ENCODE measurements around the gene HHAT.

HHAT gene

DNA sequence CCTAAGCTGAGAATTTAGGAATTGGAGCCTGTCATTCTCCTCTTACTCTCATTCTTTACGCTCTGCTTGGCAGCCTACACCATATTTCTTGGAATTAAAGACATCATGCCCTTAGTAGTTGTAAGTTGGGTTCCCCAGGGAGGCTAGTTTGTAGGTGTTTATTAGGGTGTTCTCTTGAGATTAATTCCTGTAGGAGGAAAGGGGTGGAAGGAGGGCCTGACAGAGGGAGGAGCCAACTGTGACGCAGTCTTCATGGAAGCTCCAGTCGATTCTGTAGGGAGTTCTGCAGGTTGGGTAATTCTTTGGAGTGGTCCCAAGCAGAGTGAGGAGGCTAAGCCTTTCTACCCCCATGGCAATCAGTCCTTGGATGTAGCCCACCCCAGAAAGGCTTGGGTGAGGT is 111.4 kb downstream of the HHAT start:
- no peak for DNase-seq (ENCODE audit: low spot score)

GRCh38 chr1:210441028-210441427 is 112.3 kb downstream of the HHAT start:
- DNase-seq (ENCODE audit: low spot score), result no peak

GRCh38 chr1:210445485-210445884 is 116.8 kb downstream of the HHAT start:
- no peak for DNase-seq (ENCODE audit: low spot score)

DNA sequence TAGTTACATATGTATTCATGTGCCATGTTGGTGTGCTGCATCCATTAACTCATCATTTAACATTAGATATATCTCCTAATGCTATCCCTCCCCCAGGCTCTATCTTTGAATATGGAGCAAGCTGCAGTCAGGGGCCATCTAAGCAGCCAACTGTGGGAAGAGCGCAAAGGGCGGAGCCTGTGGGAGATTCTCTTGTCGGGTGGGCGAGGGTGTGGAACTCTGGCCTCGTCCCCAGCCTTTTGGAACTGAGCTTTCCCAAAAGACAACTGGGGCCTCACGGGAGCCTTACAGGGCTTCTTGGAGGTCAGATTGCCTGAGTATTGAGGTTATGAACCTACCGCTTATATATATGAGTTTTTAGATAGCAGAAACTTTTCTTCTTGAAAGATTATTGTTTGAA is 117.2 kb downstream of the HHAT start:
- DNase-seq (ENCODE audit: low spot score), result no peak

- DNase-seq (ENCODE audit: low spot score), result peak; percentile 75
Observed at GRCh38 chr1:210446479-210446878, 117.8 kb downstream of the HHAT start.

- no peak for DNase-seq (ENCODE audit: low spot score)
Observed at GRCh38 chr1:210447456-210448057, 118.9 kb downstream of the HHAT start.

GRCh38 chr1:210448297-210448892 is 119.7 kb downstream of the HHAT start:
- peak; percentile 32 for DNase-seq (ENCODE audit: low spot score)

DNA sequence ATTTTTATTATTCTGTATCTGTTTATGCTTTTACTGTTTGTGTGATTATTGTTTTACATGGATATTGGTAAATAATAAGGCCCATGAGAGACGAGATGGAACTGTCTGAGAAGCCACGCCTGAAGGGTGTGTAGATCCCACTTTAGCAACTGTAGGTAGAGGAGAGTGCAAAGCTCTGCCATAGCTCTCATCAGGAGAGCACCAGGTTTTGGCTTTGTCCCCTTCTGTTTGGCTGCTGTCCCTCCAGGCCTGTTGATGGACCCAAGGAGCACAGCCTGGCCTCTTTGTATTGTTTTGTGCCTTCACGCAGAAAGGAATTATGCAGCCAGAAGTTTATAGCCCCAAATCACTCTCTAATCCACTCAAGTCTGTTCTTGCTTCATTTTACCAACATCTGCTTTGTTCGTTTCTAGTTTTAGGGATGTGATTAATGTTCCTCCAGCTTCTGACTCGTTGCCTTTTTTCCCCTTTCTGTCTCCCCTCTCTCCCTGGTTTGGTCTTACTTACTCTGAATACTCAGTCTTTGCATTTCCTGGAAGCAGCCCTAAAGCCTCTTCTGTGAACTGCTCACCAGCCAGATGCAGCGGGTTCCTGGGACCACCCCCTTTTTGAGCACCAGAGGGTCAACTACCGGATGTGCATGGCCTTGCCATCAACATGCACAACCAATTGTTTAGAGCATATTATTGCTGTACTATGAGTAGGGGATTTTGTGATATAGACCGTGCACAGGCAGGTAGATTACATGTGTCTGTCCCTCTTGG is 127.3 kb downstream of the HHAT start:
- DNase-seq (ENCODE audit: low spot score), result no peak

DNA sequence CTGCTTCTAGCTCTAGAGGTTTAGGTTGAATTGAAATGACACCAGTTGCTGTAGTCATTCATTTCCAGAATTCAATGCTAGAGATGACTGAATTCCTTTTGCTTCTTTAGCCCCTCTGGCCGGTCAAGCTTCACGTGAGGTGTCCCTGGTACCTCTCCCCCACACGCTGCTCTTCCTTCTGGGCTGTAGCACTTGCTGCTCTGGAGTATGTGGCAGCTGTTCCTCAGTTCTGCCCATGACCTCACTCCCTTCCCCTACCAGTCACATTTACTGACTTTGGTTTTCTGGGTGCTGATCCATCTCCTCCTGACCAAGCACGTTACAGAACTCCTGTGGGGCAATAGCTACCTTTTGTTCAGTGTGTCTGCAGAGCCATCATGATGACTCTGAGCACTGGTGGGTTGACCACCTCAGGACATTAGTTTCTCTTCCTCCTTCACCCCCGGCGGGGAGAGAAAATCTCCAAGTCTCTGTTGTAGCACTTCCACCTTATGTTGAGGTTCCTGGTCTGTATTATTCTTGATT is 128.1 kb downstream of the HHAT start:
- no peak for DNase-seq (ENCODE audit: low spot score)

- no peak for DNase-seq (ENCODE audit: low spot score)
Observed at GRCh38 chr1:210457568-210457967, 128.9 kb downstream of the HHAT start.

- DNase-seq (ENCODE audit: low spot score), result no peak
Observed at GRCh38 chr1:210464519-210465039, 135.9 kb downstream of the HHAT start.

- DNase-seq (ENCODE audit: low spot score), result no peak
Observed at GRCh38 chr1:210465150-210465549, 136.4 kb downstream of the HHAT start.

- DNase-seq (ENCODE audit: low spot score), result no peak
Observed at GRCh38 chr1:210467440-210468043, 138.8 kb downstream of the HHAT start.

DNA sequence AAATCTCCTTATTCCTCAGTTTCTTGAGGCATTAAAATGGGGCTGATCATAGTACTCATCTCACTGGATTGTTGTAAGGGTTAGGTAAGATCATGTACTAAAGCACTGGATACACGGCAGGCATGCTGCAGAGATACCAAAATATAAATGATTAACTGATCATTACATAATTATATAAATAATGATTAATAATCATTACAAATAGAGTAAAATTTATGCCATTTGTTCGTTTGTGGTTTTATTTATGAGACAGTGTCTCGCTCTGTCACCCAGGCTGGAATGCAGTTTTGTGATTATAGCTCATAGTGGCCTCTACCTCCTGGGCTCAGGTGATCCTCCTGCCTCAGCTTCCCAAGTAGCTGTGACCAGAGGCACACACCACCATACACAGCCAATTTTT is 140.7 kb downstream of the HHAT start:
- DNase-seq (ENCODE audit: low spot score), result no peak

DNA sequence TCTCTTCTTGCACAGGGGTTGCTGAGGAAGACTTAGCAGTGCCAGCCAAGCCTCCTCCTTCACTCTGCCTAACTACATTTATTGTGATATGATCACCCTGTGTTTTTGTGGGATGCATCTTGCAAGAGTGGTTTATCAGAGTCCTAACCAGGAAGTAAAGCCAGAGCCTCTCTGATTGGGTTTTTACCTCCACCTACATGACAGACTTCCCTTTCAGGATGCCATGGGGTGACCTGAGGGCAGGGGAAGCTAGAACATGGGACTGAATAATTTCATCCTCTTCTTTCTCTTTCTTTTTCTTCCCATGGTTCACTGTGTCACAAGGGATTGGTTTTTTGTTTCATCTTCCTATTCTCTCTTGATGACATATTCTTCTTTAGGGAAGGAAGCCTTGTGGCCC is 146.6 kb downstream of the HHAT start:
- no peak for DNase-seq (ENCODE audit: low spot score)

GRCh38 chr1:210475806-210476205 is 147.1 kb downstream of the HHAT start:
- no peak for DNase-seq (ENCODE audit: low spot score)

DNA sequence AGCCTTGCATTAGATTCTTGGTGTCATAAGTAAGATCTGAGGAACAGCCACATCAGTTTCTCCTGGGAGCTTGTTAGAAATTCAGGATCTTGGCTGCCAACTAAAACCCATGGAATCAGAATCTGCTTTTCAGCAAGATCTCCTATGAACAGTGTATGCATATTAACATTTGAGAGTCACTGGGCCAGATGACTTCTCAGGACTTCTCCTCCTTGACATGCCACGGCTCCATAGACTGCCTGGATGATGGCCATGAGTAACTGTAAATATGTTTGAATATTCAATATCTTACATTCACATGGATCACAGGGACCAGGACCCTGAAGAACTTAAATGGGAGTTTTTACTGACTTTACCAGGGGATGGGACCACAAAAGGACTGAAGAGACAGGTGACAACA is 148.0 kb downstream of the HHAT start:
- DNase-seq (ENCODE audit: low spot score), result no peak

GRCh38 chr1:210477328-210477924 is 148.7 kb downstream of the HHAT start:
- no peak for DNase-seq (ENCODE audit: low spot score)

DNA sequence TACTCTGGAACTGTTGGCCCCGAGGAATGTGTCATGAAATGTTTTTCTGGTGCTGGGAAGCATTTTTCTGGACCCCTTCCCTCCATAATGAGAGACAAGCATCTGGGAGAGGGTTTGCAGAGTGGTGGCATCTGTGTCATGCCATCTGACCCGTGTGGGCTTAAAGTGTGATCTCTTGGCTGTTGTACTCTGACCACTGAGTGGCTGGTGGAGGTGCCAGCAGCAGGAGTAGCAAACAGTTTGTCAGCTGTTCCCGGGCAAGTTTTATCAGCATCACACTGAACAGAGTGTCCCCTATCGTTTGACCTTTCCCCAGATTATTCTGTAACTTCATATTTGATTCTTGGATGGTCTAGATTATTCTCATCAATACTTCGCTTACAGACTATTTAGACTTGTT is 150.1 kb downstream of the HHAT start:
- DNase-seq (ENCODE audit: low spot score), result no peak

DNA sequence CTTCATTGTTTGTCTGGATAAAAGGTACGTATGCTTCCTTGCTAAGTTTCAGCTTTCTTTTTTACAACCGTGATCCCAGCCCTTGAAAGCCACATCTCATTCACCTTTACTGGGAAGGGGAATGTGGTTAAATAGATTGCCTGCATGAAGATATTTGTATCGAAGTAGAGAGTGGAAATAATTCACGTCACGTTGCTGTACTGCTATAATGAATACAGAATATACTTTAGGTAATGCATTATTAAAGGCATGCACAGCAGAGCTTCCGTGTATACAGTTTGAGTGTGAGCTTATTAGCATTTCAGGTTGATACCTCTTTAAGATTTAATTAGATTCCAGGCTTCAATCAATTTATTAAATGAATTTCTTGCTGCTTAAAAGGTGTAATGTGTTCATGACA is 153.8 kb downstream of the HHAT start:
- no peak for DNase-seq (ENCODE audit: low spot score)

DNA sequence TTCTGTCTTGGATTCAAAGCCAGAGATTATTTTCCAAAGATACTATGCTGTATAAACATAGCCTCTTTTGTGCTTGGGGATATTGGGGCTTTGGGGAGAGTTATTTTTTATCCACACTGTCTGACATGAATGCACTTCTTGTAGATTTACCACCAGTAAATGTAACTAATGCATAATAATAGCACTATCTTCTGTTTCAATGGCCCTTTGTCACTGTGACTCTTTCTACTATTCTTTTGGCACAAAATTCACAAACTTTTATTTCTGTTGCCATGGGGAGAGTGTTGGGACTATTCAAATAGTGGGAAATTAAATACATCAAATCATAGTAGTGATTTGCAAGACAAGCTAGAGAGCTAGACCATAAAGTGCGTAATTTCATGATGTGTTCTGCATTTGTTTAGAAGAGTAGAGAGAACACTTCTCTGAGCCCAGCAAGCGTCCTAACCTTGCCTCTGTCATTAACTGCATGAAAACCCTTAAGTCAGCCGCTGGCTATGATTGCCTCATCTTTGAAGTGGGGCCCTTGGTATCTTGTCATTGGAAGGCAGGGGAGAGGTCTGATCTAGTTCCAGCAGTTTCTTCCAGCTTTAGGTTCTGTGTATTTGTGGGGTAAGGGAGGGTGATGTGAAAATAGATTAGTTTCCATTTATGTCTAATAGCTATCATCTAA is 154.4 kb downstream of the HHAT start:
- DNase-seq (ENCODE audit: low spot score), result no peak

- no peak for DNase-seq (ENCODE audit: low spot score)
Observed at GRCh38 chr1:210483821-210484220, 155.1 kb downstream of the HHAT start.

All from CD4-positive, alpha-beta T cell treated with Interleukin-2 at 100 ng/mL for 4 hours (primary cell).